PC-9 (cell line): ENCODE data around the gene NUDT2. TPM values are rescaled to one million over a fixed set of nuclear protein-coding genes. Genes with fewer than 3 reads are reported as not detected.

ENCODE experiments used
- BruUV-seq: library from RNA; stranded (reverse); fragments of 400-500 nt; replicated peaks from 2 replicates; lab custom pipeline; 2021; lab: Mats Ljungman, UMichigan
- CTCF ChIA-PET: fragments of 300-600 bp; sonication (Branson Sonifier 250); formaldehyde crosslinking; loops from one replicate; lab custom pipeline; 2022; ENCODE audit warnings: antibody characterized with exemption; lab: Charles Lee
- POLR2A ChIA-PET: fragments of 300-600 bp; sonication (Branson Sonifier 250); formaldehyde crosslinking; loops from one replicate; lab custom pipeline; 2022; ENCODE audit warnings: antibody characterized with exemption; ENCODE audit not compliant: unreplicated experiment; lab: Charles Lee
- DNase-seq, 2 experiments: peaks; one replicate each; pipeline versions ENCODE4 v3.0.0 to v3.0.0-alpha.2; 2015 to 2022; ENCODE audit warnings: mixed read lengths in 1 of 2
- H2AFZ ChIP-seq: fragments of 200-600 bp; sonication (generic); 2 replicates; pipeline ENCODE4 v1.8.1; 2017; ENCODE audit warnings: antibody characterized with exemption
- H3F3A ChIP-seq: fragments of 200-600 bp; sonication (generic); 2 replicates; pipeline ENCODE4 v1.8.1; 2017; ENCODE audit warnings: antibody characterized with exemption, mild to moderate bottlenecking, low read depth; ENCODE audit not compliant: insufficient read depth
- H3K27ac ChIP-seq: fragments of 200-600 bp; sonication (generic); 2 replicates; pipeline ENCODE4 v1.6.1; 2016; ENCODE audit warnings: mixed run types
- H3K27me3 ChIP-seq: fragments of 200-600 bp; sonication (generic); 2 replicates; pipeline ENCODE4 v1.6.1; 2016; ENCODE audit warnings: low read depth, mixed run types; ENCODE audit not compliant: insufficient read depth
- H3K36me3 ChIP-seq: fragments of 200-600 bp; sonication (generic); 2 replicates; pipeline ENCODE4 v1.6.1; 2016; ENCODE audit warnings: low read depth, mixed run types
- H3K4me1 ChIP-seq: fragments of 200-600 bp; sonication (generic); replicated peaks from 2 replicates; pipeline ENCODE4 v1.6.1; 2016; ENCODE audit warnings: mixed run types; ENCODE audit not compliant: insufficient read depth
- H3K4me2 ChIP-seq: fragments of 200-600 bp; sonication (generic); 2 replicates; pipeline ENCODE4 v1.6.1; 2017; ENCODE audit warnings: mixed run types
- H3K4me3 ChIP-seq: fragments of 200-600 bp; sonication (generic); 2 replicates; pipeline ENCODE4 v1.6.1; 2016; ENCODE audit warnings: mixed run types
- H3K79me2 ChIP-seq: fragments of 200-600 bp; sonication (generic); 2 replicates; pipeline ENCODE4 v1.6.1; 2017; ENCODE audit warnings: low read depth, mixed run types
- H3K9me2 ChIP-seq: fragments of 200-600 bp; sonication (generic); 2 replicates; pipeline ENCODE4 v1.8.1; 2017; ENCODE audit warnings: mild to moderate bottlenecking; ENCODE audit not compliant: insufficient read depth
- H3K9me3 ChIP-seq: fragments of 200-600 bp; sonication (generic); 2 replicates; pipeline ENCODE4 v1.8.1; 2016; ENCODE audit warnings: low read depth; ENCODE audit not compliant: insufficient read depth
- H4K20me1 ChIP-seq: fragments of 200-600 bp; sonication (generic); 2 replicates; pipeline ENCODE4 v1.8.1; 2017; ENCODE audit not compliant: insufficient read depth
- CTCF ChIP-seq: fragments of 200-600 bp; sonication (generic); conservative IDR thresholded peaks from 2 replicates; pipeline ENCODE4 v1.6.1; 2017; ENCODE audit warnings: mixed run types, antibody characterized with exemption, mild to moderate bottlenecking, moderate library complexity
- EZH2 ChIP-seq: fragments of 200-600 bp; sonication (generic); IDR thresholded peaks from 2 replicates; pipeline ENCODE4 v1.8.0; 2017; ENCODE audit warnings: antibody characterized with exemption, low read depth
- intact Hi-C: fragments of 100-400 bp; cut with micrococcal nuclease; formaldehyde crosslinking; loops from one replicate; pipeline ENCODE4 v1.10.0; 2022; ENCODE audit not compliant: unreplicated experiment
- total RNA-seq: library from RNA; stranded (reverse); gene quantifications from 2 replicates; pipeline ENCODE4 v1.2.3, GENCODE V29; 2021

Gene NUDT2
- total RNA-seq, 1 experiment from 2014 or later, result 31.3 TPM

GRCh38 chr9:34326690-34327089 is 2.7 kb upstream of the NUDT2 start:
- H3K9me3 ChIP-seq, result no peaks in the 10 kb centered on the region
- peaks cover 13% of the 10 kb centered on the region for H3K4me1 ChIP-seq
- intact Hi-C loops, result no loop called here
- peak overlapping the region; percentile 47; the same call in 1 of the 2 replicates for H3K27ac ChIP-seq
- BruUV-seq, result no TSS peak
- DNase-seq, result no peak
- no peak for TF ChIP-seq CTCF
- no peak for TF ChIP-seq EZH2
- H3K27me3 ChIP-seq, result no peaks in the 10 kb centered on the region
- peaks cover 18% of the 10 kb centered on the region; the same call in 1 of the 2 replicates for H3F3A ChIP-seq
- CTCF ChIA-PET, result no interaction called here
- no peak overlapping the region for H2AFZ ChIP-seq
- peaks cover 54% of the 10 kb centered on the region for H3K79me2 ChIP-seq
- 0 out of 2 replicates have a peak overlapping the region, but pooled peaks have one; percentile 36 for H3K4me2 ChIP-seq
- H3K4me3 ChIP-seq, result no peak overlapping the region
- no peaks in the 10 kb centered on the region for H4K20me1 ChIP-seq
- no peaks in the 10 kb centered on the region for H3K36me3 ChIP-seq
- POLR2A ChIA-PET, result no interaction called here
- H3K9me2 ChIP-seq, result no peaks in the 10 kb centered on the region

- peak overlapping the region; percentile 92 for H3K4me2 ChIP-seq
- no peaks in the 10 kb centered on the region for H3K27me3 ChIP-seq
- H3K79me2 ChIP-seq, result peaks cover 43% of the 10 kb centered on the region
- no peaks in the 10 kb centered on the region for H3K9me2 ChIP-seq
- TF ChIP-seq EZH2, result no peak
- no peak for TF ChIP-seq CTCF
- peaks cover 17% of the 10 kb centered on the region for H3K4me1 ChIP-seq
- ChIA-PET POLR2A (no interaction called here), CTCF (no interaction called here)
- intact Hi-C loops, result no loop called here
- H3K36me3 ChIP-seq, result no peaks in the 10 kb centered on the region
- TSS peak; percentile 40 for BruUV-seq
- no peaks in the 10 kb centered on the region for H3K9me3 ChIP-seq
- H2AFZ ChIP-seq, result peak overlapping the region; percentile 94
- H3F3A ChIP-seq, result peaks cover 18% of the 10 kb centered on the region; the same call in 1 of the 2 replicates
- no peaks in the 10 kb centered on the region for H4K20me1 ChIP-seq
- DNase-seq, result no peak
- peak overlapping the region; percentile 88 for H3K4me3 ChIP-seq
- peak overlapping the region; percentile 39; the same call in 1 of the 2 replicates for H3K27ac ChIP-seq
These were observed 826 bp upstream of the NUDT2 start for GRCh38 chr9:34328500-34328986.

GRCh38 chr9:34331196-34331595 is 1.8 kb downstream of the NUDT2 start:
- Histone ChIP-seq H3K9me3 (no peaks in the 10 kb centered on the region), H3K27me3 (no peaks in the 10 kb centered on the region), H4K20me1 (no peaks in the 10 kb centered on the region), H3K4me2 (peak overlapping the region; percentile 90; the same call in 1 of the 2 replicates), H3F3A (peaks cover 9% of the 10 kb centered on the region; the same call in 1 of the 2 replicates), H3K79me2 (peaks cover 32% of the 10 kb centered on the region), H3K9me2 (no peaks in the 10 kb centered on the region), H3K4me1 (peaks cover 11% of the 10 kb centered on the region), H3K4me3 (no peak overlapping the region), H2AFZ (no peak overlapping the region), H3K27ac (no peak overlapping the region), H3K36me3 (no peaks in the 10 kb centered on the region)
- ChIA-PET CTCF (interaction anchor here (1.3 kb wide), 1 partner anchor 261 kb away, joined by 4 read pairs; no protein-coding TSS in a partner anchor), POLR2A (interaction anchor here (0.5 to 0.7 kb wide), 3 partner anchors 10 to 941 kb away, joined by 3 to 7 read pairs (median 6); no protein-coding TSS in a partner anchor)
- TF ChIP-seq EZH2, result no peak
- no peak for TF ChIP-seq CTCF
- intact Hi-C loops, result loop anchor here (5.0 kb wide), 1 partner anchor 216 kb away; no protein-coding TSS in a partner anchor
- no peak for DNase-seq
- BruUV-seq, result no TSS peak
